HepG2 (cell line): Measurements from ENCODE around the gene B4GALT2. TPM values are rescaled to one million over a fixed set of nuclear protein-coding genes. Genes with fewer than 3 reads are reported as not detected.

Experiments
- BCL6 ChIP-seq: IDR thresholded peaks from 2 replicates; pipeline ENCODE4 v1.6.1; 2016; ENCODE audit warnings: missing genetic modification reagents, missing compliant biosample characterization
- BORCS8-MEF2B ChIP-seq: sonication (generic); formaldehyde crosslinking; IDR thresholded peaks from 2 replicates; pipeline ENCODE4 v1.8.0; 2022; ENCODE audit warnings: mild to moderate bottlenecking, missing genetic modification reagents
- DDIT3 ChIP-seq: sonication (generic); formaldehyde crosslinking; IDR thresholded peaks from 2 replicates; pipeline ENCODE4 v1.4.0; 2020; ENCODE audit warnings: mild to moderate bottlenecking, missing genetic modification reagents
- DMAP1 ChIP-seq: IDR thresholded peaks from 2 replicates; pipeline ENCODE4 v1.6.1; 2016
- GATA4 ChIP-seq: sonication (generic); IDR thresholded peaks from 2 replicates; pipeline ENCODE4 v1.6.1; 2016; ENCODE audit warnings: antibody characterized with exemption, low read depth, borderline replicate concordance
- GATAD2A ChIP-seq: IDR thresholded peaks from 2 replicates; pipeline ENCODE4 v1.6.1; 2016
- MAFK ChIP-seq, 2 experiments: IDR thresholded peaks in 1 of 2; conservative IDR thresholded peaks in 1 of 2; 2 replicates each; pipeline ENCODE4 v1.6.1; 2011; ENCODE audit warnings: improper control_type of control experiment in 2 of 2, low read length in 2 of 2
- NBN ChIP-seq: fragments of 450-650 bp; conservative IDR thresholded peaks from 2 replicates; pipeline ENCODE4 v1.6.1; 2017
- PCBP2 ChIP-seq: fragments of 200-400 bp; formaldehyde crosslinking; optimal IDR thresholded peaks from 2 replicates; pipeline ENCODE3; 2018; ENCODE audit warnings: low read length, low read depth; ENCODE audit not compliant: poor library complexity, severe bottlenecking
- PREB ChIP-seq: sonication (generic); formaldehyde crosslinking; IDR thresholded peaks from 2 replicates; pipeline ENCODE4 v1.4.0; 2020; ENCODE audit warnings: missing genetic modification reagents
- PTBP1 ChIP-seq: fragments of 200-400 bp; formaldehyde crosslinking; IDR thresholded peaks from 2 replicates; pipeline ENCODE4 v1.6.1; 2018; ENCODE audit warnings: low read length, low read depth; ENCODE audit not compliant: poor library complexity, severe bottlenecking
- RELA ChIP-seq: sonication (generic); formaldehyde crosslinking; IDR thresholded peaks from 2 replicates; pipeline ENCODE4 v1.4.0; 2020; ENCODE audit warnings: missing genetic modification reagents
- RNF2 ChIP-seq: fragments of 450-650 bp; conservative IDR thresholded peaks from 2 replicates; pipeline ENCODE4 v1.6.1; 2016; ENCODE audit warnings: low read depth
- SALL1 ChIP-seq: sonication (generic); formaldehyde crosslinking; IDR thresholded peaks from 2 replicates; pipeline ENCODE4 v1.8.0; 2022; ENCODE audit warnings: mild to moderate bottlenecking, missing genetic modification reagents
- THRA ChIP-seq: sonication (generic); formaldehyde crosslinking; IDR thresholded peaks from 2 replicates; pipeline ENCODE4 v1.4.0; 2020; ENCODE audit warnings: missing genetic modification reagents, borderline replicate concordance
- TMF1 ChIP-seq: sonication (generic); formaldehyde crosslinking; IDR thresholded peaks from 2 replicates; pipeline ENCODE4 v1.8.1; 2022; ENCODE audit warnings: low read depth, missing genetic modification reagents
- TRIM24 ChIP-seq: sonication (generic); formaldehyde crosslinking; IDR thresholded peaks from 2 replicates; pipeline ENCODE4 v1.8.0; 2022; ENCODE audit warnings: mild to moderate bottlenecking, missing genetic modification reagents
- ZBTB49 ChIP-seq: sonication (generic); formaldehyde crosslinking; IDR thresholded peaks from 2 replicates; pipeline ENCODE4 v1.4.0; 2020; ENCODE audit warnings: missing genetic modification reagents, borderline replicate concordance
- ZFP36L1 ChIP-seq: sonication (generic); formaldehyde crosslinking; IDR thresholded peaks from 2 replicates; pipeline ENCODE4 v1.8.0; 2022; ENCODE audit warnings: mild to moderate bottlenecking, missing genetic modification reagents, moderate library complexity
- ZNF101 ChIP-seq: sonication (generic); formaldehyde crosslinking; IDR thresholded peaks from 2 replicates; pipeline ENCODE4 v1.4.0; 2020; ENCODE audit warnings: mild to moderate bottlenecking, low read depth, missing genetic modification reagents, borderline replicate concordance
- ZNF276 ChIP-seq: sonication (generic); formaldehyde crosslinking; IDR thresholded peaks from 2 replicates; pipeline ENCODE4 v1.4.0; 2020; ENCODE audit warnings: mild to moderate bottlenecking, low read depth, missing genetic modification reagents
- ZNF605 ChIP-seq: sonication (generic); formaldehyde crosslinking; IDR thresholded peaks from 2 replicates; pipeline ENCODE4 v1.8.0; 2022; ENCODE audit warnings: mild to moderate bottlenecking, missing genetic modification reagents
- ZNF878 ChIP-seq: sonication (generic); formaldehyde crosslinking; IDR thresholded peaks from 2 replicates; pipeline ENCODE4 v1.8.1; 2023; ENCODE audit warnings: mild to moderate bottlenecking, missing genetic modification reagents, moderate library complexity
- polyA plus RNA-seq, 8 experiments: library from polyadenylated mRNA; depleted of rRNA in 3 of 8; stranded (reverse) in 7 of 8; unstranded in 1 of 8; fragments of >200 nt; fragmentation: Illumina TruSeq in 4 of 8; extraction: Trizol in 4 of 8; gene quantifications; 2 replicates each; pipeline versions ENCODE4 v1.2.1 to v1.2.3, GENCODE V29; 2011 to 2016; ENCODE audit warnings: low read depth in 4 of 8, missing spikeins in 1 of 8, mixed read lengths in 1 of 8; ENCODE audit not compliant: insufficient read depth in 1 of 8
- total RNA-seq, 5 experiments: library from RNA; depleted of rRNA; stranded (reverse); fragments of >200 nt; fragmentation: Illumina TruSeq; extraction: Trizol; gene quantifications; 2 replicates each; pipeline ENCODE4 v1.2.3, GENCODE V29; 2016; ENCODE audit warnings: low read depth in 1 of 5

Gene B4GALT2
- total and polyA plus RNA-seq, 2 of the 13 experiments (the other 11 are each of a cell fraction or from before 2014, with no cell fraction given) = 41.9 to 78.0 TPM

- TF ChIP-seq ZNF101 (no peak), BCL6 (CRISPR knock-in tag) (peak; percentile 15), RELA (CRISPR knock-in tag) (no peak), ZNF605 (CRISPR knock-in tag) (peak; percentile 39; the same call in 1 of the 2 replicates), ZBTB49 (no peak), TMF1 (CRISPR knock-in tag) (no peak; the same call in none of the 2 replicates), BORCS8-MEF2B (0 out of 2 replicates have a peak, but pooled peaks have one; percentile 37), PTBP1 (no peak), GATAD2A (CRISPR knock-in tag) (0 out of 2 replicates have a peak, but pooled peaks have one; percentile 23), ZFP36L1 (CRISPR knock-in tag) (0 out of 2 replicates have a peak, but pooled peaks have one; percentile 31), GATA4 (no peak), MAFK (conservative IDR thresholded peaks at IDR 0.05 in 1 of 2, IDR thresholded peaks at IDR 0.05 in 1 of 2; ENCODE audit: low read length in 2 of 2) (no peak), DMAP1 (CRISPR knock-in tag) (0 out of 2 replicates have a peak, but pooled peaks have one; percentile 22), DDIT3 (CRISPR knock-in tag) (no peak), TRIM24 (no peak), ZNF276 (CRISPR knock-in tag) (no peak), NBN (no peak), RNF2 (no peak), PCBP2 (no peak), PREB (CRISPR knock-in tag) (no peak), THRA (CRISPR knock-in tag) (0 out of 2 replicates have a peak, but pooled peaks have one; percentile 11), SALL1 (CRISPR knock-in tag) (peak; percentile 78; the same call in 1 of the 2 replicates), ZNF878 (CRISPR knock-in tag) (no peak)
Observed at GRCh38 chr1:43991476-43992231, 12.6 kb downstream of the B4GALT2 start, which contains the start of gene CCDC24 (continued).
